Spleen (tissue), 7 donors: Measurements from ENCODE around the gene CBARP.

Source experiments
- POLR2A ChIP-seq, 3 donors: fragments of 450-650 bp; IDR thresholded peaks; one replicate each; pipeline ENCODE4 v1.5.1; 2017; ENCODE audit warnings: antibody characterized with exemption in 3 of 3, mild to moderate bottlenecking in 1 of 3
- TF ChIP-seq, protein P1 (sequence below), 11 experiments: fragments of 200-600 bp in 7 of 11; fragments of 450-650 bp in 4 of 11; sonication (generic) in 4 of 11; IDR thresholded peaks in 8 of 11; conservative IDR thresholded peaks in 3 of 11; 1 replicate in 7 of 11; 2 replicates in 4 of 11; pipeline versions ENCODE4 v1.4.0 to v1.8.0; 2016 to 2021; ENCODE audit warnings: antibody characterized with exemption in 11 of 11, inconsistent platforms in 4 of 11, mild to moderate bottlenecking in 1 of 11
- donor health status: DM: no; HTN: no; CAD: no; lungs with moderate emphysema.
- donor health status: DM: no; HTN: no; CAD: no.
- donor health status: DM: no; HTN: no; CAD: no.

DNA sequence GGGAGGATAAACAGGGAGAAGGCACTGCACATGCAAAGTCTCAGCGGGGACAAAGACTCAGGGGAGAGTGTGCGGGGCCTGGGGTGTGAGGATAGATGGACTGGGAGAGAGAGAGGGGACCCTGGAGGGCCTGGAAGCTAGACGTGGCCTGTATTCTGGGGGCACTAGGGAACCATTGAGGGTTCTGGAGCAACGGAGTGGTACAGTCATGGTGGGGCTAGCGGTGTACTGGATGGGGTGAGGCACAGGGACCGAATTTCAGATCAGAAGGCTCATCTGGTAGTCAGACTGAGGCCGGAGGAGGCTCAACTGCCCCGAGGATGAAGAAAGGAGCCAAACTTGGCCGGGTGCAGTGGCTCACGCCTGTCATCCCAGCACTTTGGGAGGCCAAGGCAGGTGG is 55.7 kb downstream of the CBARP start:
- TF ChIP-seq POLR2A (IDR thresholded peaks at IDR 0.05) = no peak
- TF ChIP-seq, protein P1, sequence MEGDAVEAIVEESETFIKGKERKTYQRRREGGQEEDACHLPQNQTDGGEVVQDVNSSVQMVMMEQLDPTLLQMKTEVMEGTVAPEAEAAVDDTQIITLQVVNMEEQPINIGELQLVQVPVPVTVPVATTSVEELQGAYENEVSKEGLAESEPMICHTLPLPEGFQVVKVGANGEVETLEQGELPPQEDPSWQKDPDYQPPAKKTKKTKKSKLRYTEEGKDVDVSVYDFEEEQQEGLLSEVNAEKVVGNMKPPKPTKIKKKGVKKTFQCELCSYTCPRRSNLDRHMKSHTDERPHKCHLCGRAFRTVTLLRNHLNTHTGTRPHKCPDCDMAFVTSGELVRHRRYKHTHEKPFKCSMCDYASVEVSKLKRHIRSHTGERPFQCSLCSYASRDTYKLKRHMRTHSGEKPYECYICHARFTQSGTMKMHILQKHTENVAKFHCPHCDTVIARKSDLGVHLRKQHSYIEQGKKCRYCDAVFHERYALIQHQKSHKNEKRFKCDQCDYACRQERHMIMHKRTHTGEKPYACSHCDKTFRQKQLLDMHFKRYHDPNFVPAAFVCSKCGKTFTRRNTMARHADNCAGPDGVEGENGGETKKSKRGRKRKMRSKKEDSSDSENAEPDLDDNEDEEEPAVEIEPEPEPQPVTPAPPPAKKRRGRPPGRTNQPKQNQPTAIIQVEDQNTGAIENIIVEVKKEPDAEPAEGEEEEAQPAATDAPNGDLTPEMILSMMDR (IDR thresholded peaks at IDR 0.05 in 8 of 11, conservative IDR thresholded peaks at IDR 0.05 in 3 of 11) = no peak
